ENCODE data around the gene SAMD4B.
"Not testable (repeated sequence)": the region's sequence is repeated elsewhere in the genome, so short reads cannot be mapped to it uniquely, and the experiment has no call there.

SAMD4B gene

GRCh38 chr19:39336483-39336882, 5.7 kb upstream of the SAMD4B start:
- H3K36me3 ChIP-seq (replicated peaks), result no peaks in the 10 kb centered on the region
- H3K27me3 ChIP-seq (replicated peaks), result no peaks in the 10 kb centered on the region
- H3K27ac ChIP-seq, result no peak overlapping the region
- H3K4me3 ChIP-seq (ENCODE audit: low read depth, low read length), result no peak overlapping the region
- in situ Hi-C loops (cut with HindIII; ENCODE audit: low pct_ligation_motif_present, low sequenced_read_pairs), result loop anchor here (25.0 kb wide), 1 partner anchor 224 kb away; no protein-coding TSS in a partner anchor
- DNase-seq, result no peak
- TF ChIP-seq CTCF (IDR thresholded peaks at IDR 0.05; ENCODE audit: low read depth, low read length, missing control alignments), result no peak

- DNase-seq, result no peak
- in situ Hi-C loops (cut with HindIII; ENCODE audit: low pct_ligation_motif_present, low sequenced_read_pairs), result loop anchor here (25.0 kb wide), 1 partner anchor 227 kb away; no protein-coding TSS in a partner anchor
- Histone ChIP-seq H3K27ac (no peak overlapping the region), H3K27me3 (replicated peaks) (no peaks in the 10 kb centered on the region), H3K36me3 (replicated peaks) (no peaks in the 10 kb centered on the region), H3K4me3 (ENCODE audit: low read depth, low read length) (no peak overlapping the region)
- no peak for TF ChIP-seq CTCF (IDR thresholded peaks at IDR 0.05; ENCODE audit: low read depth, low read length, missing control alignments)
These were observed 2.5 kb upstream of the SAMD4B start for GRCh38 chr19:39339674-39340073.

GRCh38 chr19:39340156-39340555, 2.1 kb upstream of the SAMD4B start:
- H3K36me3 ChIP-seq (replicated peaks); H3K4me3 ChIP-seq (ENCODE audit: low read depth, low read length); H3K27ac ChIP-seq; H3K27me3 ChIP-seq (replicated peaks); DNase-seq: not testable (repeated sequence)
- in situ Hi-C loops (cut with HindIII; ENCODE audit: low pct_ligation_motif_present, low sequenced_read_pairs), result loop anchor here (25.0 kb wide), 1 partner anchor 228 kb away; no protein-coding TSS in a partner anchor

GRCh38 chr19:39341129-39341718, 997 bp upstream of the SAMD4B start:
- in situ Hi-C loops (cut with HindIII; ENCODE audit: low pct_ligation_motif_present, low sequenced_read_pairs), result loop anchor here (25.0 kb wide), 1 partner anchor 229 kb away; no protein-coding TSS in a partner anchor
- peak; percentile 37 for TF ChIP-seq CTCF (IDR thresholded peaks at IDR 0.05; ENCODE audit: low read depth, low read length, missing control alignments)
- Histone ChIP-seq H3K4me3 (ENCODE audit: low read depth, low read length) (peak overlapping the region; percentile 90), H3K27ac (peak overlapping the region; percentile 48), H3K27me3 (replicated peaks) (no peaks in the 10 kb centered on the region), H3K36me3 (replicated peaks) (no peaks in the 10 kb centered on the region)
- DNase-seq, result no peak

- no peaks in the 10 kb centered on the region for H3K36me3 ChIP-seq (replicated peaks)
- in situ Hi-C loops (cut with HindIII; ENCODE audit: low pct_ligation_motif_present, low sequenced_read_pairs), result loop anchor here (25.0 kb wide), 1 partner anchor 230 kb away; no protein-coding TSS in a partner anchor
- no peak for TF ChIP-seq CTCF (IDR thresholded peaks at IDR 0.05; ENCODE audit: low read depth, low read length, missing control alignments)
- no peak for DNase-seq
- H3K27ac ChIP-seq, result peak overlapping the region; percentile 58
- no peaks in the 10 kb centered on the region for H3K27me3 ChIP-seq (replicated peaks)
- peak overlapping the region; percentile 75 for H3K4me3 ChIP-seq (ENCODE audit: low read depth, low read length)
These were observed 555 bp downstream of the SAMD4B start for GRCh38 chr19:39342647-39343305.

GRCh38 chr19:39345956-39346355, 3.7 kb downstream of the SAMD4B start:
- in situ Hi-C loops (cut with HindIII; ENCODE audit: low pct_ligation_motif_present, low sequenced_read_pairs), result loop anchor here (25.0 kb wide), 1 partner anchor 234 kb away; no protein-coding TSS in a partner anchor
- peak; percentile 35 for TF ChIP-seq CTCF (IDR thresholded peaks at IDR 0.05; ENCODE audit: low read depth, low read length, missing control alignments)
- Histone ChIP-seq H3K27ac (no peak overlapping the region), H3K27me3 (replicated peaks) (no peaks in the 10 kb centered on the region), H3K4me3 (ENCODE audit: low read depth, low read length) (no peak overlapping the region), H3K36me3 (replicated peaks) (peaks cover 18% of the 10 kb centered on the region)
- DNase-seq, result no peak

Data from brain microvascular endothelial cell (primary cell).